Measurements from ENCODE around the gene MCM10.

DNA sequence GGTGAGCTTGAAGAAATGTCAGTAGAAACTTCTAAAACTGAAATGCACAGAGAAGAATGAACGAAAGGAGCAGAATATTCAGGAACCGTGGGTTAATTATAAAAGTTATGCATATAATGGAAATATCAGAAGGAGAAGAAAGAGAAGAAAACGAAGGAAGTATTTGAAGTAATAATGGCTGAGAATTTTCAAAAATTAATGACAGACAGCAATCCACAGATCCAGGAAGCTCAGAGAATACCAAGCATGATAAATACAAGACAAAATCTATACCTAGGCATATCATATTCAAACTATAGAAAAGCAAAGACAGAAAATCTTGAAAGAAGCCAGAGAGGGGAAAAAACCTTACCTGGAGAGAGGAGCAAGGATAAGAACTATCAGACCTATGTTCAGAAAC, 16.5 kb upstream of the MCM10 start:
- TF ChIP-seq CTCF (IDR thresholded peaks at IDR 0.05; ENCODE audit: insufficient read depth, low read depth, low read length) (no peak), EZH2 (IDR thresholded peaks at IDR 0.05; ENCODE audit: insufficient read depth, low read length) (no peak)
